ENCODE data around the gene COL26A1.

DNA sequence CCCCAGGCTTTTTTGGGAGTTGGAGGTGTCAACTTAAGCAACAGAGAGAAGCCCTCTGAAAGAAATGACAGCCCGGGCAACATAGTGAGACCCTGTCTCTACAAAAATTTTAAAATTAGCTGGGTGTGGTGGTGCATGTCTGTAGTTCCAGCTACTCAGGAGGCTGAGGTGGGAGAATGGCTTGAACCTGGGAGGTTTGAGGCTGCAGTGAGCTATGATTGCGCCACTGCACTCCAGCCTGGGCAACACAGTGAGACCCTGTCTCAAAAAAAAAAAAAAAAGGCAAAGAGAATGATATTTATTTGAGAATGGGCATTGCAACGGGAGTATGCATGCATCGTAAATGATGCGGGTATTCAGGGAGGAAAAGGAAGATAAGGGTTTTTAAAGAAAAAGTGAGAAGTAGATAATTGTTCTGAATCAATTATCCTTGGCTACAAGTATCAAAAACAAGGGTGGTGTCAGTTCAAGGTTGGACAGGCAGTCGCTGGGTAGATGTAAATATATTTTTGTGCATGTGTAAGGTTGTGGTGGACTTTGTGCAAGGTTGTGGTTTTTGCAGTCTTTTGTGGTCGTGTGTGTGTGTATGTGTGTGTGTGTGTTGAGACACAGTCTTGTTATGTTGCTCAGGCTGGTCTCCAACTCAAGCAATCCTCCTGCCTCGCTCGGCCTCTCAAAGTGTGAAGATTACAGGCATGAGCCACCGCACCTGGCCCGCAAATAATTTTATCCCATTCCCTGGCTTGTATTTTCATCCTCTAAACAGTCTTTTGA is 65.6 kb downstream of the COL26A1 start:
- TF ChIP-seq TAF1 (IDR thresholded peaks at IDR 0.05; ENCODE audit: borderline replicate concordance, insufficient read depth, low read length): no peak
- no peak for TF ChIP-seq SIN3A (IDR thresholded peaks at IDR 0.05; ENCODE audit: borderline replicate concordance, insufficient read depth, low read length)
- TF ChIP-seq POLR2AphosphoS5 (IDR thresholded peaks at IDR 0.05; ENCODE audit: low read depth, low read length): no peak
- no peak for TF ChIP-seq FOXP2 (optimal IDR thresholded peaks at IDR 0.05; ENCODE audit: borderline replicate concordance, extremely low read depth, extremely low read length, insufficient read depth)
- TF ChIP-seq, protein P1, sequence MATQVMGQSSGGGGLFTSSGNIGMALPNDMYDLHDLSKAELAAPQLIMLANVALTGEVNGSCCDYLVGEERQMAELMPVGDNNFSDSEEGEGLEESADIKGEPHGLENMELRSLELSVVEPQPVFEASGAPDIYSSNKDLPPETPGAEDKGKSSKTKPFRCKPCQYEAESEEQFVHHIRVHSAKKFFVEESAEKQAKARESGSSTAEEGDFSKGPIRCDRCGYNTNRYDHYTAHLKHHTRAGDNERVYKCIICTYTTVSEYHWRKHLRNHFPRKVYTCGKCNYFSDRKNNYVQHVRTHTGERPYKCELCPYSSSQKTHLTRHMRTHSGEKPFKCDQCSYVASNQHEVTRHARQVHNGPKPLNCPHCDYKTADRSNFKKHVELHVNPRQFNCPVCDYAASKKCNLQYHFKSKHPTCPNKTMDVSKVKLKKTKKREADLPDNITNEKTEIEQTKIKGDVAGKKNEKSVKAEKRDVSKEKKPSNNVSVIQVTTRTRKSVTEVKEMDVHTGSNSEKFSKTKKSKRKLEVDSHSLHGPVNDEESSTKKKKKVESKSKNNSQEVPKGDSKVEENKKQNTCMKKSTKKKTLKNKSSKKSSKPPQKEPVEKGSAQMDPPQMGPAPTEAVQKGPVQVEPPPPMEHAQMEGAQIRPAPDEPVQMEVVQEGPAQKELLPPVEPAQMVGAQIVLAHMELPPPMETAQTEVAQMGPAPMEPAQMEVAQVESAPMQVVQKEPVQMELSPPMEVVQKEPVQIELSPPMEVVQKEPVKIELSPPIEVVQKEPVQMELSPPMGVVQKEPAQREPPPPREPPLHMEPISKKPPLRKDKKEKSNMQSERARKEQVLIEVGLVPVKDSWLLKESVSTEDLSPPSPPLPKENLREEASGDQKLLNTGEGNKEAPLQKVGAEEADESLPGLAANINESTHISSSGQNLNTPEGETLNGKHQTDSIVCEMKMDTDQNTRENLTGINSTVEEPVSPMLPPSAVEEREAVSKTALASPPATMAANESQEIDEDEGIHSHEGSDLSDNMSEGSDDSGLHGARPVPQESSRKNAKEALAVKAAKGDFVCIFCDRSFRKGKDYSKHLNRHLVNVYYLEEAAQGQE (IDR thresholded peaks at IDR 0.05; ENCODE audit: insufficient read depth in 1 of 2, low read depth in 2 of 2, low read length in 2 of 2): no peak

Data from PFSK-1 (cell line).